Mucosa of descending colon (tissue), 3 donors: Measurements from ENCODE around the gene FBXL17. TPM values are rescaled to one million over a fixed set of nuclear protein-coding genes. Genes with fewer than 3 reads are reported as not detected.

Experiments
- ATAC-seq: fragments of 200-7000 bp; cut with Tn5 transposase; one replicate; pipeline ENCODE4 v1.9.1; 2020; ENCODE audit warnings: mild to moderate bottlenecking, moderate library complexity
- DNase-seq, 3 donors: peaks; one replicate each; pipeline ENCODE4 v3.0.0-alpha.2; 2020
- H3K36me3 ChIP-seq: fragments of 200-600 bp; one replicate; pipeline ENCODE4 v1.8.0; 2021; ENCODE audit warnings: low read depth, mild to moderate bottlenecking
- H3K4me1 ChIP-seq: fragments of 200-600 bp; one replicate; pipeline ENCODE4 v1.8.0; 2021; ENCODE audit warnings: low read depth, mild to moderate bottlenecking
- H3K4me3 ChIP-seq: fragments of 200-600 bp; one replicate; pipeline ENCODE4 v1.8.0; 2021; ENCODE audit warnings: mild to moderate bottlenecking
- H3K9me3 ChIP-seq: fragments of 200-600 bp; one replicate; pipeline ENCODE4 v1.8.0; 2021; ENCODE audit warnings: mild to moderate bottlenecking
- CTCF ChIP-seq: fragments of 200-600 bp; IDR thresholded peaks from one replicate; pipeline ENCODE4 v1.8.0; 2022; ENCODE audit warnings: antibody characterized with exemption, mild to moderate bottlenecking
- intact Hi-C, 2 donors: fragments of 100-400 bp; cut with DNase I in 1 of 2; cut with micrococcal nuclease in 1 of 2; formaldehyde crosslinking; loops; one replicate each; pipeline versions ENCODE4 v1.11.0 to v1.11.1; 2022; cut with DNase I, micrococcal nuclease
- total RNA-seq, 3 donors: library from RNA; stranded (reverse); fragmentation: NEBNext Ultra II Directional in 2 of 3; extraction: Animal tissue kit (Norgen Biotek cat#: 25700) in 2 of 3; gene quantifications; one replicate each; pipeline versions ENCODE4 v1.2.1 to v1.2.4, GENCODE V29; 2021 to 2023
- donor health status: DM: no; HTN: no; CAD: no; lungs with moderate emphysema.
- donor health status: DM: no; HTN: no; CAD: no.
- donor health status: DM: no; HTN: yes; CAD: no.

FBXL17 gene
- total RNA-seq, 3 donors from 2014 or later, result 22.8 to 25.6 (median 23.8) TPM

DNA sequence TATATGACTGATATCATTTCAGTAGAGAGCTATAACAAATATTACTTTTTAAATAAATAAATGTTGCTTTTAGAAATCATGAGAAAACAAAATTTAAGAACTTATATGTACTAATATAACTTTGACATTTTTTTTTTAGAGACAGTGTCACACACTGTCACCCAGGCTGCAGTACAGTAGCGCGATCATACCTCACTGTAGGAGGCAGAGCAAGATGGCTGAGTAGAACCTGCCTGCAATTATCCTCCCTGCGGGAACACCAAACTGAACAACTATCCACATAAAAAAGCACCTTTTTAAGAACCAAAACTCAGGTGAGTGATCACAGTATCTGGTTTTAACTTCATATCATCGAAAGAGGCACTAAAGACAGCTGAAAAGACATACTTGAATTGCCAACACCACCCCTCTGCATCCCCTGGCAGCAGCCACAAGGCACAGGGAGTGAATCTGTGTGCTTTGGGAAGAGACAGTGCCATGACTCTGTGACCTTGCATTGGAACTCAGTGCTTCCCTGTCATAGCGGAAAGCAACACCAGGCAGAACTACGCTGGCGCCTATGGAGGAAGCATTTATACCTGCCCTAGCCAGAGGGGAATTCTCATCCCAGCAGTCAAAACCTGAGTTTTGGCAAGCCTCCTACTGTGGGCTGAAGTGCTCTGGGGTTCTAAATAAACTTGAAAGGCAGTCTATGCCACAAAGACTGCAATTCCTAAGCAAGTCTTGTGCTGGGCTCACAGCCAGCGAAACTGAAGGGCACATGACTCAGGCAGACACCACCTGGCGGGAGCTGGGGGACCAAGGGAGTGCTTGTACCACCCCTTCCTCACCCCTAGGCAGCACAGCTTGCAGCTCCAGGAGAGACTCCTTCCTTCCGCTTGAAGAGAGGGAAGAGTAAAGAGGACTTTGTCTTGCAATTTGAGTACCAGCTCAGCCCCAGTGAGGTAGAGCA lies 142.7 kb downstream of the FBXL17 start:
- DNase-seq (no peak), ATAC-seq (no peak)
- intact Hi-C loops, result no loop called here
- Histone ChIP-seq H3K9me3 (no peaks in the 10 kb centered on the region), H3K36me3 (no peaks in the 10 kb centered on the region), H3K4me1 (no peaks in the 10 kb centered on the region), H3K4me3 (no peak overlapping the region)
- no peak for TF ChIP-seq CTCF

DNA sequence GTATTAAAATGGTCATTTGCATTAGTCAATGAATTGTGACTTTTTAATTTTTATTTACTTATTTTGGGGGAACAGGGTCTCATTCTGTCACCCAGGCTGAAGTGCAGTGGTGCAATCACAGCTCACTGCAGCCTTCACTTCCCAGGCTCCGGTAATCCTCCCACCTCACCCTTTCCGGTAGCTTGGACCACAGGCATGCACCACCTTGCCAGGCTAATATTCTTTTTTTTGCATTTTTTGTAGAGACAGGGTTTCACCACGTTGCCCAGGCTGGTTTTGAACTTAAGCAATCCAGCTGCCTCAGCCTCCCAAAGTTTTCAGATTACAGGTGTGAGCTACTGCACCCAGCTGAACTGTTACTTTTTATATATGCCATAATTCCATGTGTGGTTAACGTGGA lies 143.4 kb downstream of the FBXL17 start:
- DNase-seq (no peak), ATAC-seq (no peak)
- no peaks in the 10 kb centered on the region for H3K36me3 ChIP-seq
- intact Hi-C loops, result no loop called here
- no peaks in the 10 kb centered on the region for H3K4me1 ChIP-seq
- TF ChIP-seq CTCF, result no peak
- no peaks in the 10 kb centered on the region for H3K9me3 ChIP-seq
- no peak overlapping the region for H3K4me3 ChIP-seq

DNA sequence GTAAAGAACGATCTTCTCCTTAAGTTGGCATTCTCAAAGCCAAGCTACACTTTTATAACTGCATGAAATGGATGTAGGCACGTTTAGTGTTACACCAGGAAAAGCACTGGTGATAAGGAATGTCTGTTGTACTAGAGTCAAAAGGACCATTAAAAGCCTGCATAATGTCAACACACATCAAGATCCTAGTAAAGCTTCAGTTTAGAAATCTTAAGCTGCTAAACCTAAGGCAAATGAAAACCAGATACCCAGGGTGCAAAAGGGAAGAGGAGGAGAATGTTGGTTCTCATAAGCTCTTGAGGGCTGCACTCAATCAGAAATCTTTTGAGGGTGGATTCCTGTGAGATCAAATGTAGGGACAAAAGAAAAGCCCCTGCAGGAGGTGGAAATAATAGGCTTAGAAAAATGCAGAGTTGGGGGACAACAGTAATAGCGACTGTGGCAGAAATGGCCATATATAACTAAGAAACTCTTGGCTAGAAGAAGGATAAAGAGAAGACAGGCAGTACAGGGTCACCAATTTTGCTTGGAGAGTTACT lies 148.2 kb downstream of the FBXL17 start:
- no peak for ATAC-seq
- no peak for TF ChIP-seq CTCF

DNA sequence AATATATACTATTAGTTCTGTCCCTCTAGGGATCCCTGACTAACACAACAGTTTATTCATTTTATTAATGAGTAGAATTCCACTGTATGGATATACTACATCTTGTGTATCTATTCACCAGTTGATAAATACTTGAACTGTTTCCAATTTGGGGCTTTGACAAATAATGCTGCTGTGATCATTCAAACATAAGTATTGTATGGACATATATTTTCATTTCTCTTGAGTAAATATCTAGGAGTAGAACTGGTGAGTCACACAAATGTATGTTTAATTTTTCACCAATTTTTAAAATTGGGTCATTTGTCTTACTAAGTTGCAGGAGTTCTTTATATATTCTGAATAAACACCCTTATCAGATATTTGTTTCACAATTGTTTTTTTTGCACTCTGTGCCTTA lies 149.1 kb downstream of the FBXL17 start:
- DNase-seq, result no peak
- TF ChIP-seq CTCF, result no peak
- intact Hi-C loops, result no loop called here

More for the DNA sequence above, 148.2 kb downstream of the FBXL17 start:
- no peaks in the 10 kb centered on the region for H3K4me1 ChIP-seq
- H3K4me3 ChIP-seq, result no peak overlapping the region
- no peaks in the 10 kb centered on the region for H3K9me3 ChIP-seq
- no peaks in the 10 kb centered on the region for H3K36me3 ChIP-seq
- DNase-seq, result no peak
- intact Hi-C loops, result no loop called here

DNA sequence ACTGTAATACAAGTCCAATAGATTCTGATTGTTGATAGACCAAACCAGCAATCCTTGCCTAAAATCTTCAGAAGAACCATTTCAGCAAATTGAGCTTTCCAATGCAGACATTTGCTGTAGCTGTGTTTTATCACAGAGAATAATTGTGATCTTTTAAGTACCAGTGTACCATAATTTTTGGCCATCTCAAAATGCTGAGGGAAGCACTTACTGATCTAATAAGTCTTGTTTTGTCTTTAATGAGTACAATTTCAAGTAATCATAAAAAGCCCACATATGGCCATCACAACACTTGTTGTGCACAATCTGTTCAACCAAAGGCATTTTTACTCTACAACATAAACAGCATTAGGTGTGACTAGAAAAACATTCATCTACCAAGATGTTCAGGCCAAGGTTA lies 159.9 kb downstream of the FBXL17 start:
- DNase-seq (no peak), ATAC-seq (no peak)
- no peak for TF ChIP-seq CTCF
- Histone ChIP-seq H3K9me3 (no peaks in the 10 kb centered on the region), H3K36me3 (no peaks in the 10 kb centered on the region), H3K4me3 (no peak overlapping the region), H3K4me1 (no peaks in the 10 kb centered on the region)
- intact Hi-C loops, result no loop called here

More for the DNA sequence above, 149.1 kb downstream of the FBXL17 start:
- Histone ChIP-seq H3K36me3 (no peaks in the 10 kb centered on the region), H3K9me3 (no peaks in the 10 kb centered on the region), H3K4me1 (no peaks in the 10 kb centered on the region), H3K4me3 (no peak overlapping the region)
- ATAC-seq, result no peak
